Measurements from ENCODE around the gene NKX2-4. TPM values are rescaled to one million over a fixed set of nuclear protein-coding genes. Genes with fewer than 3 reads are reported as not detected.

Gene NKX2-4
- total and polyA plus RNA-seq, 12 donors = not detected

DNA sequence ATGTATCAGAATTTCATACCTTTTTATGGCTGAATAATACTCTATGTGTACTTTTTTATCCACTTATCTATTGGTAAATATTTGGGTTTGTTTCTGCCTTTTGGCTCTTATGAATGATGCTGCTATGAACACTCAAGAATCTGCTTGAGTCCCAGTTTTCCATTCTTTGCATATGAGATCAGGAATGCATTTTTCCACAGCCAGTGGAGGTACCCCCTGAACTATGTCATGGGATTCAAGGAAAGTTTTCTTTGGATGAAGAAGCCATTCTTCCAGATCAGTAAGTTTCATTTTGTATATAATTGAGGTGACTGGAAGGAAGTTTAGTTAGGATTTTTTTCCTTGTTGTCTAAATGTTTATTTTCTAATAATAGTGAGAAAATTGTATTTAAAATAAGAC lies 40.9 kb downstream of the NKX2-4 start:
- ATAC-seq (no peak), DNase-seq (no peak)
- H3K36me3 ChIP-seq = peaks cover 0 to 91% (median 33%) of the 10 kb centered on the region in 9 donors
- H3K9me3 ChIP-seq = no peaks in the 10 kb centered on the region
- intact Hi-C loops (cut with DNase I) = loop anchor here in 1 of 10 donors (10.0 kb wide), 1 partner anchor 52 kb away; the partner anchor contains the start of gene XRN2
- TF ChIP-seq, protein P1, sequence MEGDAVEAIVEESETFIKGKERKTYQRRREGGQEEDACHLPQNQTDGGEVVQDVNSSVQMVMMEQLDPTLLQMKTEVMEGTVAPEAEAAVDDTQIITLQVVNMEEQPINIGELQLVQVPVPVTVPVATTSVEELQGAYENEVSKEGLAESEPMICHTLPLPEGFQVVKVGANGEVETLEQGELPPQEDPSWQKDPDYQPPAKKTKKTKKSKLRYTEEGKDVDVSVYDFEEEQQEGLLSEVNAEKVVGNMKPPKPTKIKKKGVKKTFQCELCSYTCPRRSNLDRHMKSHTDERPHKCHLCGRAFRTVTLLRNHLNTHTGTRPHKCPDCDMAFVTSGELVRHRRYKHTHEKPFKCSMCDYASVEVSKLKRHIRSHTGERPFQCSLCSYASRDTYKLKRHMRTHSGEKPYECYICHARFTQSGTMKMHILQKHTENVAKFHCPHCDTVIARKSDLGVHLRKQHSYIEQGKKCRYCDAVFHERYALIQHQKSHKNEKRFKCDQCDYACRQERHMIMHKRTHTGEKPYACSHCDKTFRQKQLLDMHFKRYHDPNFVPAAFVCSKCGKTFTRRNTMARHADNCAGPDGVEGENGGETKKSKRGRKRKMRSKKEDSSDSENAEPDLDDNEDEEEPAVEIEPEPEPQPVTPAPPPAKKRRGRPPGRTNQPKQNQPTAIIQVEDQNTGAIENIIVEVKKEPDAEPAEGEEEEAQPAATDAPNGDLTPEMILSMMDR (IDR thresholded peaks at IDR 0.05) = no peak
- H3K4me1 ChIP-seq = peaks cover 0 to 19% (median 0%) of the 10 kb centered on the region in 9 donors
- no peak overlapping the region for H3K27ac ChIP-seq
- H3K27me3 ChIP-seq = no peaks in the 10 kb centered on the region
- H3K4me3 ChIP-seq = no peak overlapping the region

DNA sequence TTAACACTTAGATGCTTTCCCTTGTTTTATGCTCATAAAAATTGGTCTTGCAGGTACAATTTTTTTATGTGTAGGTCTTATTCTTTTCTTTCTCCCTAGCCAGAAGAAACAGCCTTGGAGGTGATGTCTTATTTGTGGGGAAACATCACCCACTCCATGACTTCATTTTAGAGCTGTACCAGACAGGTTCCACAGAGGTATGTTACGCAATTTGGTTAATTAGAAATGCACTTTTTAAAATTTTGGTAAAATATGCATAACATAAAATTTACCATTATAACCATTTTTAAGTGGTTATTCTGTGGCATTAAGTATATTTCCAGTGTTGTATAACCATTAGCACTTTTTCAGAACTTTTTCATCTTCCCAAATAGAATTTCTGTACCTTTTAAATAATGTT lies 41.3 kb downstream of the NKX2-4 start:
- Histone ChIP-seq H3K27me3 (no peaks in the 10 kb centered on the region), H3K27ac (no peak overlapping the region), H3K36me3 (peaks cover 0 to 92% (median 37%) of the 10 kb centered on the region in 9 donors), H3K9me3 (no peaks in the 10 kb centered on the region), H3K4me3 (no peak overlapping the region), H3K4me1 (peaks cover 0 to 15% (median 0%) of the 10 kb centered on the region in 9 donors)
- DNase-seq = no peak
- 50 to 99% methylated on average over 1 of the region's 1 CpG for WGBS, 2 donors
- intact Hi-C loops (cut with DNase I) = loop anchor here in 1 of 10 donors (10.0 kb wide), 1 partner anchor 51 kb away; the partner anchor contains the start of gene XRN2
- no peak for ATAC-seq
- TF ChIP-seq, protein P1 (IDR thresholded peaks at IDR 0.05) = no peak

DNA sequence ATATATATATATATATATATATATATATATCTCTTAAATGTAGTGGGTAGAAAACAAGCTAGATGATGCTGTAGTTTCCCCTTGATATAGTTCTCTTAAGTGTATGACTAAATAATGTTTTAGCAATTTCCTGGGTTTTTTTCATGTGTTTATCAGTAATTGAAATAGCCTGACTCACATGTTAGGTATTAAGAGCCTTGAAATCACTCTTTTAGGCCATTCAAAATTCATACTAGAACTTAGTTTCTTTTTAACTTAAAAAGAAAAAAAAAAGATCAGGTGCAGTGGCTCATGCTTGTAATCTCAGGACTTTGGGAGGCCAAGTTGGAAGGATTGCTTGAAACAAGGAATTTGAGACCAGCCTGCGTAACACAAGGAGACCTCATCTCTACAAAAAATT lies 44.1 kb downstream of the NKX2-4 start:
- WGBS, 2 donors = 100% methylated on average over 1 of the region's 1 CpG
- Histone ChIP-seq H3K4me3 (no peak overlapping the region), H3K4me1 (peaks cover 0 to 3% (median 0%) of the 10 kb centered on the region in 9 donors), H3K36me3 (peaks cover 0 to 95% (median 60%) of the 10 kb centered on the region in 9 donors), H3K27me3 (no peaks in the 10 kb centered on the region), H3K27ac (no peak overlapping the region), H3K9me3 (no peaks in the 10 kb centered on the region)
- ATAC-seq (no peak), DNase-seq (no peak)
- intact Hi-C loops (cut with DNase I) = loop anchor here in 1 of 10 donors (10.0 kb wide), 1 partner anchor 48 kb away; the partner anchor contains the start of gene XRN2
- TF ChIP-seq, protein P1 (IDR thresholded peaks at IDR 0.05) = no peak

DNA sequence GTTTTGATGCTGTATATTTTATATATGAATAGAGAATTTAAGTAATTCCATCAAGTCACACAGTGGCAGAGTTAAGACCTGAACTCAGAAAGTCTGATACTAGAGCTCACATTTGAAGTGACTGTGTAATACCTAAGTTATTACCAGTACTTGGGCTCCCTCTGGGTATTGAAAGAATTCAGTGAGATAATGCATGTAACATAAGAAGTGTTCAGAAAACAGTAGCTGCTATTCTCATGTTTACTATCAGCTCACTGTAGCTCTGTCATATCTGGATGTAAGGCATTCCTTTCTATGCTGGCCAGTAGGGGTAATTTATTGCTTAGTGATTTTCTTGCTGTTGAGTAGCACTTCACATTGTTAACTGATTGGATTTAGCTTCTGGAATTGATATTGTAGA lies 44.6 kb downstream of the NKX2-4 start:
- no peak overlapping the region for H3K4me3 ChIP-seq
- H3K4me1 ChIP-seq = peaks cover 0 to 3% (median 0%) of the 10 kb centered on the region in 9 donors
- H3K27me3 ChIP-seq = no peaks in the 10 kb centered on the region
- H3K27ac ChIP-seq = no peak overlapping the region
- TF ChIP-seq, protein P1 (IDR thresholded peaks at IDR 0.05) = no peak
- intact Hi-C loops (cut with DNase I) = loop anchor here in 1 of 10 donors (10.0 kb wide), 1 partner anchor 48 kb away; the partner anchor contains the start of gene XRN2
- no peaks in the 10 kb centered on the region for H3K9me3 ChIP-seq
- ATAC-seq = no peak
- peaks cover 0 to 95% (median 60%) of the 10 kb centered on the region in 9 donors for H3K36me3 ChIP-seq
- no peak for DNase-seq

Other genes with a start within 250 kb of the NKX2-4 start
- 10 to 100 TPM; 28.6 to 39.8 (median 32.1) TPM for gene XRN2, start 94.2 kb downstream of the NKX2-4 start, total RNA-seq
- gene XRN2, start 94.2 kb downstream of the NKX2-4 start, polyA plus RNA-seq = 10 to 100 TPM in 1 of 2 donors, 1 to 10 TPM in 1; 9.5 to 17.8 TPM
- not detected for gene NKX2-2, start 116.5 kb upstream of the NKX2-4 start, total RNA-seq
- not detected for gene NKX2-2, start 116.5 kb upstream of the NKX2-4 start, polyA plus RNA-seq

Data from heart right ventricle (tissue), 16 donors.